Coronary artery (tissue), 2 donors: ENCODE measurements around the gene SNX13.

ENCODE experiments used
- DNase-seq: peaks from one replicate; pipeline ENCODE4 v3.0.0-alpha.2; 2017; ENCODE audit warnings: low spot score
- H3K27ac ChIP-seq, 2 donors: fragments of 200-600 bp; sonication (generic); one replicate each; pipeline ENCODE4 v1.5.1; 2016 to 2019
- H3K4me3 ChIP-seq: fragments of 200-600 bp; sonication (generic); 2 replicates; pipeline ENCODE4 v1.5.1; 2016; ENCODE audit warnings: mild to moderate bottlenecking, moderate library complexity
- CTCF ChIP-seq: fragments of 200-600 bp; sonication (generic); IDR thresholded peaks from one replicate; pipeline ENCODE4 v1.5.1; 2019; ENCODE audit warnings: antibody characterized with exemption

Gene SNX13

GRCh38 chr7:17902599-17902998 is 37.7 kb downstream of the SNX13 start:
- no peak for TF ChIP-seq CTCF
- no peak for DNase-seq
- Histone ChIP-seq H3K27ac (no peak overlapping the region), H3K4me3 (no peak overlapping the region)

GRCh38 chr7:17900464-17900863 is 39.8 kb downstream of the SNX13 start:
- TF ChIP-seq CTCF, result no peak
- Histone ChIP-seq H3K4me3 (no peak overlapping the region), H3K27ac (no peak overlapping the region)
- DNase-seq, result no peak

GRCh38 chr7:17898111-17898510 is 42.2 kb downstream of the SNX13 start:
- TF ChIP-seq CTCF, result no peak

DNA sequence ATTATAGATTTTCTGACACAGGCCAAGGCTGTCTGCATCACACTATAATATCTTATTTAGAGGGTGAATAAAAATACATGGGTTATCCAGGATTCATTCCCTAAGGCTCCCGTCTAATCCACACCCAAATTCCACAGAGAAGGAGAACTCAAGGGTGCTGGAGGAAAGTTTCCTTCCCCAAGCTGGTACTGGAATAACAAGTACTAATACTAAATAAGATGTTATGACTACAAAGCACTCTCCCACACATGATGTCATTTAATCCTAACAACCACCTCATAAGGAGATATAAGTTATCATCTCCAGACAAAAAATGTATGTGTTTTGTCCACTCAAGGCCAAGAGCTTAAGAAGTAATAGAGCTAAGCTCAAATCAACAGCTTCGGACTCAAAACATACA is 53.0 kb downstream of the SNX13 start:
- Histone ChIP-seq H3K27ac (no peak overlapping the region), H3K4me3 (no peak overlapping the region)
- DNase-seq, result no peak
- TF ChIP-seq CTCF, result no peak

More at GRCh38 chr7:17898111-17898510, 42.2 kb downstream of the SNX13 start:
- H3K4me3 ChIP-seq, result no peak overlapping the region
- H3K27ac ChIP-seq, result no peak overlapping the region
- DNase-seq, result no peak

DNA sequence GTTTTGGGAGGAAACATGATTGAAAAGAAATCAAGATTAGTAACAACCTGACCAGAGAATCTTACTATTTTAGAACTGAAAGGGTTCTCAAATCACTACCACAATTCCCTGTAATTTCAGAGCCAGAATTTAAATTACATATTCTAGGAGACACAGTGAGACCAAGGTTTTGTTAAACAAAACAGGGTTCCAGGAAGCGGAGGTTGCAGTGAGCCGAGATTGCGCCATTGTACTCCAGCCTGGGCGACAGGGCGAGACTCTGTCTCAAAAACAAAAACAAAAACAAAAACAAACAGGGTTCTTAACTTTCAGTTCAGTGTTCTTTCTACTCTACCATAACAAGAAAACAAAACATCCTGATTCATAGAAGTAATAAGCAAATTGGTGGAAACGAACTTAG is 57.6 kb downstream of the SNX13 start:
- Histone ChIP-seq H3K4me3 (no peak overlapping the region), H3K27ac (no peak overlapping the region)
- no peak for TF ChIP-seq CTCF
- no peak for DNase-seq

- TF ChIP-seq CTCF, result no peak
These were observed 61.1 kb downstream of the SNX13 start for GRCh38 chr7:17879075-17879661.

DNA sequence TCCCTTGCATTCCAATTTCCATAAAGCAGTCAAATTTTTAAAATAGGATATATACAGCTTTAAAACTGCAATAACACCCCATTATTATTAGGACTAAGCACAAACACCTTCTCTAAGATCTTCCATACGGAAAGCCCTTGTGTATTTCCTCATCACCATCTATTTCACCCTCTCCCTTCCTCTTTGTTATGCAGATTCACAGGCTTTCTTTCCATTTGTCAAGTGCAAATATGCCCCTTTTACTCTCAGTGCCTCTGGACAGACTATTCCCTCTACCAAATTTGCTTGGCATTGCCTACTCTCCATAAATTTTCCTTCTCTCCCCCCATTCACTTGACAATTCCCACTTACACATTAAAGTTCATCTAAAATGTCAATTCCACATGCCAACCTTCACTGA is 61.7 kb downstream of the SNX13 start:
- Histone ChIP-seq H3K27ac (no peak overlapping the region), H3K4me3 (no peak overlapping the region)
- no peak for TF ChIP-seq CTCF
- DNase-seq, result no peak

More at GRCh38 chr7:17879075-17879661, 61.1 kb downstream of the SNX13 start:
- no peak for DNase-seq
- H3K27ac ChIP-seq, result no peak overlapping the region
- no peak overlapping the region for H3K4me3 ChIP-seq
